ENCODE results near the gene SEC61A1. TPM values are rescaled to one million over a fixed set of nuclear protein-coding genes. Genes with fewer than 3 reads are reported as not detected.

SEC61A1 gene
- total RNA-seq, 2 donors from 2014 or later: 152 to 174 TPM

- Mint-ChIP-seq H3K27ac (peak overlapping the region; percentile 70), H3K9me3 (no peaks in the 10 kb centered on the region), H3K36me3 (ENCODE audit: low read depth) (peaks cover 27% of the 10 kb centered on the region), H3K4me1 (peaks cover 5% of the 10 kb centered on the region), H3K4me3 (peak overlapping the region; percentile 58), H3K27me3 (ENCODE audit: insufficient read depth) (peaks cover 14% of the 10 kb centered on the region)
- WGBS, 2 experiments (ENCODE audit: insufficient coverage in 1 of 2, insufficient read length in 1 of 2): 19 to 27% methylated on average over 7 of the region's 7 CpGs
- Histone ChIP-seq H3K27me3 (ENCODE audit: control insufficient read depth, insufficient read depth, low read length, poor library complexity, severe bottlenecking) (no peaks in the 10 kb centered on the region), H3K36me3 (ENCODE audit: control insufficient read depth, insufficient read depth, low read length) (peaks cover 39% of the 10 kb centered on the region), H3K4me1 (ENCODE audit: control insufficient read depth, insufficient read depth, low read length) (peaks cover 3% of the 10 kb centered on the region), H3K4me3 (ENCODE audit: low read length) (peak overlapping the region; percentile 79), H3K27ac (ENCODE audit: low read depth, low read length) (no peak overlapping the region), H3K9me3 (ENCODE audit: control insufficient read depth, low read length) (no peaks in the 10 kb centered on the region), H3K9ac (ENCODE audit: extremely low read depth, low read length, poor library complexity, severe bottlenecking) (peak overlapping the region; percentile 28)
- no peak for DNase-seq
- TF ChIP-seq, protein P1, sequence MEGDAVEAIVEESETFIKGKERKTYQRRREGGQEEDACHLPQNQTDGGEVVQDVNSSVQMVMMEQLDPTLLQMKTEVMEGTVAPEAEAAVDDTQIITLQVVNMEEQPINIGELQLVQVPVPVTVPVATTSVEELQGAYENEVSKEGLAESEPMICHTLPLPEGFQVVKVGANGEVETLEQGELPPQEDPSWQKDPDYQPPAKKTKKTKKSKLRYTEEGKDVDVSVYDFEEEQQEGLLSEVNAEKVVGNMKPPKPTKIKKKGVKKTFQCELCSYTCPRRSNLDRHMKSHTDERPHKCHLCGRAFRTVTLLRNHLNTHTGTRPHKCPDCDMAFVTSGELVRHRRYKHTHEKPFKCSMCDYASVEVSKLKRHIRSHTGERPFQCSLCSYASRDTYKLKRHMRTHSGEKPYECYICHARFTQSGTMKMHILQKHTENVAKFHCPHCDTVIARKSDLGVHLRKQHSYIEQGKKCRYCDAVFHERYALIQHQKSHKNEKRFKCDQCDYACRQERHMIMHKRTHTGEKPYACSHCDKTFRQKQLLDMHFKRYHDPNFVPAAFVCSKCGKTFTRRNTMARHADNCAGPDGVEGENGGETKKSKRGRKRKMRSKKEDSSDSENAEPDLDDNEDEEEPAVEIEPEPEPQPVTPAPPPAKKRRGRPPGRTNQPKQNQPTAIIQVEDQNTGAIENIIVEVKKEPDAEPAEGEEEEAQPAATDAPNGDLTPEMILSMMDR (conservative IDR thresholded peaks at IDR 0.05): no peak
These were observed 22.7 kb downstream of the SEC61A1 start for GRCh38 chr3:128074851-128075521.

- H3K4me1 Mint-ChIP-seq: peaks cover 5% of the 10 kb centered on the region
- Histone ChIP-seq H3K9ac (ENCODE audit: extremely low read depth, low read length, poor library complexity, severe bottlenecking) (peak overlapping the region; percentile 28), H3K4me1 (ENCODE audit: control insufficient read depth, insufficient read depth, low read length) (peaks cover 3% of the 10 kb centered on the region), H3K27ac (ENCODE audit: low read depth, low read length) (no peak overlapping the region), H3K4me3 (ENCODE audit: low read length) (peak overlapping the region; percentile 79), H3K9me3 (ENCODE audit: control insufficient read depth, low read length) (no peaks in the 10 kb centered on the region), H3K36me3 (ENCODE audit: control insufficient read depth, insufficient read depth, low read length) (peaks cover 31% of the 10 kb centered on the region), H3K27me3 (ENCODE audit: control insufficient read depth, insufficient read depth, low read length, poor library complexity, severe bottlenecking) (no peaks in the 10 kb centered on the region)
- H3K36me3 Mint-ChIP-seq (ENCODE audit: low read depth): peaks cover 27% of the 10 kb centered on the region
- H3K4me3 Mint-ChIP-seq: peak overlapping the region; percentile 58
- WGBS, 2 experiments (ENCODE audit: insufficient coverage in 1 of 2, insufficient read length in 1 of 2): 4 to 5% methylated on average over 34 to 78 of the region's 78 CpGs
- TF ChIP-seq, protein P1 (conservative IDR thresholded peaks at IDR 0.05): peak; percentile 98
- DNase-seq: peak; percentile 98
- peak overlapping the region; percentile 70 for H3K27ac Mint-ChIP-seq
- peaks cover 14% of the 10 kb centered on the region for H3K27me3 Mint-ChIP-seq (ENCODE audit: insufficient read depth)
- no peaks in the 10 kb centered on the region for H3K9me3 Mint-ChIP-seq
These were observed 23.6 kb downstream of the SEC61A1 start for GRCh38 chr3:128075522-128076482.

DNA sequence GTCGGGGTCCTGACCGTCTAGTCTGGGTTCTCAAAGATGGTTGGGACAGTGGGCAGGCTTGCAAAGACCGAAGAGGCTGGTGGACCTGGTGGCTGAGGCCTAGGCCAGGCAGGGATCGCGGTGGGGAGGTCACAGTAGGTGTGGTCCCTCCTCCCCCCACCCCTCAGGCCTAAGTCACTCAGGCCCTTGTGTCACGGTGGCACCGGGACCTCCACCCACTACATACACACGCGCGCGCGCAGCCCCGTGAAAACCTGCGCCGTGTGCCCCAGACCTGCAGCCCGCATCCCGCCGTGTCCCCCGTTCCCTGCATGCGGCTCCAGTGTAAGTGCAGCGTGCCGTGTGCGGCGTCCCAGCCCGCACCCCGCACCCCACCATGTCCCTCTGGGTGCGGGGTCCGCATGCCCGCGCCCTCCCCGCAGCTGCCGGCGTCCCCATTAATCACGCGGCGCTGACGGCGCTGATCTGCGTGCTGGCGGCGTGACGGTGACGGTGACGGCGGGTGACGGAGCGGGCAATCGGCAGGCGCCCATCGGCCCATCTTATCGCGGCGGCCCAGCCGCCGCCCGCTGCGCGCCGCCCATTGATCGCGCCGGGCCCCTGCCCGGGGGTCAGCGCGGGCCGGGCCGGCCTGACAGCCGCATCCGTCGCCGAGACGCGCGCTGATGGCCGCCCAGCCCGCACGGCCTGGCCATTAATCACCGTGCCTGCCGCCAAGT lies 24.4 kb downstream of the SEC61A1 start:
- Mint-ChIP-seq H3K9me3 (no peaks in the 10 kb centered on the region), H3K27me3 (ENCODE audit: insufficient read depth) (peaks cover 14% of the 10 kb centered on the region), H3K36me3 (ENCODE audit: low read depth) (peaks cover 35% of the 10 kb centered on the region), H3K4me1 (peaks cover 5% of the 10 kb centered on the region), H3K4me3 (peak overlapping the region; percentile 58), H3K27ac (no peak overlapping the region)
- no peaks in the 10 kb centered on the region for H3K9me3 ChIP-seq (ENCODE audit: control insufficient read depth, low read length)
- no peak for DNase-seq
- H3K27me3 ChIP-seq (ENCODE audit: control insufficient read depth, insufficient read depth, low read length, poor library complexity, severe bottlenecking): no peaks in the 10 kb centered on the region
- no peak overlapping the region for H3K9ac ChIP-seq (ENCODE audit: extremely low read depth, low read length, poor library complexity, severe bottlenecking)
- peak overlapping the region; percentile 79 for H3K4me3 ChIP-seq (ENCODE audit: low read length)
- TF ChIP-seq, protein P1 (conservative IDR thresholded peaks at IDR 0.05): no peak
- no peak overlapping the region for H3K27ac ChIP-seq (ENCODE audit: low read depth, low read length)
- H3K36me3 ChIP-seq (ENCODE audit: control insufficient read depth, insufficient read depth, low read length): peaks cover 31% of the 10 kb centered on the region
- WGBS, 2 experiments (ENCODE audit: insufficient coverage in 1 of 2, insufficient read length in 1 of 2): 17 to 27% methylated on average over 24 to 79 of the region's 79 CpGs
- H3K4me1 ChIP-seq (ENCODE audit: control insufficient read depth, insufficient read depth, low read length): peaks cover 3% of the 10 kb centered on the region
